Activated T-cell treated with anti-CD3 and anti-CD28 coated beads for 4 hours (primary cell): ENCODE measurements around the gene PARD6B.
A peak's percentile ranks its signal among the peaks of the same experiment; 100 is the strongest.

Experiments used
- DNase-seq: peaks from one replicate; pipeline ENCODE4 v3.0.0-alpha.2; 2020

PARD6B gene

GRCh38 chr20:50724112-50724725 is 7.2 kb upstream of the PARD6B start:
- no peak for DNase-seq

GRCh38 chr20:50724851-50725723 is 6.3 kb upstream of the PARD6B start:
- peak; percentile 56 for DNase-seq

DNA sequence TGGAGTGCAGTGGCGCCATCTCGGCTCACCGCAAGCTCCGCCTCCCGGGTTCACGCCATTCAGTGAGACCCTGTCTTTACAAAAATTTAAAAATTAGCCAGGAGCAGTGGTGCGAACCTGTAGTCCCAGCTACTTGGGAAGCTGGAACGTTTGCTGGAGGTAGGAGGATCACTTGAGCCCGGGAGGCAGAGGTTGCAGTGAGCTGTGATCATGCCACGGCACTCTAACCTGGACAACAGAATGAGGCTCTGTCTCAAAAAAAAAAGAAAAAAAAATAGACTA is 5.7 kb upstream of the PARD6B start:
- no peak for DNase-seq

- DNase-seq, result no peak
These were observed 4.2 kb upstream of the PARD6B start for GRCh38 chr20:50726955-50727791.

- no peak for DNase-seq
These were observed 3.4 kb upstream of the PARD6B start for GRCh38 chr20:50727792-50728485.

DNA sequence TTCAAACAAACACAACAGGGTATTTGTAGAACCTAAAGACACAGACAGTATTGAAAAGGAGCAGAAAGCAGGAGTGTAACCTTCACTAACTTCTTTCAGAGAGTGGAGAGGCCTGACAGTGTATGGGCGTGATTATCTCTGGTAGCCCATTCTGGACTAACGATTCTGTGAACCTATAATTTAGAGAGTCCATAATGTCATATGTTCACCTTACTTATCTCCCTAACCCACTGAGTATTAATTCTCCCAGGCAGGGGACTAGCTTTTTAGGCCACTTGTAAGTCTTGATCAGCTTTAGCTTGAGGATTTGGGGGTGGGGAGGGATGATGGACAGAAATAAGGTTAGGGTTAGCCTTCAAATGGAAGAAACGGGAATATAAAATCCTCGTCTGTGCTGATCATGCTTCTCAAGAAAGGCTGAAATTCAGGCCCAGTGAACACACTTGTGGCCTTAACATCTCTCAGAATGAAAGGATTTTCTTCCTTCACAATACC is 2.8 kb upstream of the PARD6B start:
- DNase-seq, result no peak

DNA sequence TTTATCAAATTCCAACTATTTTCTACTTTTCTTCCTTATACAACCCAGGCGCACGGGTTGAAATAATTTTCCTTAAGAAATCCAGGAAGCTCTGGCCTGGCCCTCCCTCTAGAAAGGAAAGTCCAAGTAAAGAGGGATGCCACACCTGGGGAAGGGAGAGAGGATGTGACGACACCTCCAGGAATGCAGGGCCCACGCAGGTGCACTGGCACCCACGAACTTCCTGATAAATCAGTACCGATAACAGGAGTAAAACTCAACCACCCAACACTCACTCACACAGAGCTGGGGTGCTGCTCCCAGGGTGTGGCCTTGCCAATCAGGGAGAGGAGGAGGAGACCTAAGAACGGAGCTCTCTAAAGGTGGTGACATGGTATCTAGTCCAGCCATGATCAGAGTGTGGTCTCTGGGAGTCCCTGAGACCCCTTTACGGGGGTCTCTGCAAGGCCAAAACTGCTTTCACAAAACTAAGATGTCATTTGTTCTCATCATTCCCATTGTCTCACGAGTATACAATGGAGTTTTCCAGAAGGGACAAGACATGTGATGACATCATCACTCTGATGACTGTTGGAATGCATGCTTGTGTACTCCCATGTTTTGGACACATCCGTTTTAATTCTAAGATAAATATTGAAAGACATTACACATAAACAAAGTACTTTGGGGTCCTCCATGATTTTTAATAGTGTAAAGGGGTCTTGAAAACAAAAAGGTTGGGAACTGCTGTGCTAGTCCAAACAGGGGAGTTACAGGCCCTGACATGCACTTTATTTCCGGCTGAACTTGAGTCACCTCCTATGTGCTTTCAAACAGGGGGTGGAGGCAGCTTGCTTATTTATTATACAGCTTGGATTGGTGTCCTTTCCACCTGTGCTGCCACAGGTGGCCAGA is 2.2 kb upstream of the PARD6B start:
- no peak for DNase-seq

- DNase-seq, result no peak
These were observed 1.2 kb upstream of the PARD6B start for GRCh38 chr20:50729901-50730764.

GRCh38 chr20:50730765-50731054 is 670 bp upstream of the PARD6B start:
- no peak for DNase-seq

DNA sequence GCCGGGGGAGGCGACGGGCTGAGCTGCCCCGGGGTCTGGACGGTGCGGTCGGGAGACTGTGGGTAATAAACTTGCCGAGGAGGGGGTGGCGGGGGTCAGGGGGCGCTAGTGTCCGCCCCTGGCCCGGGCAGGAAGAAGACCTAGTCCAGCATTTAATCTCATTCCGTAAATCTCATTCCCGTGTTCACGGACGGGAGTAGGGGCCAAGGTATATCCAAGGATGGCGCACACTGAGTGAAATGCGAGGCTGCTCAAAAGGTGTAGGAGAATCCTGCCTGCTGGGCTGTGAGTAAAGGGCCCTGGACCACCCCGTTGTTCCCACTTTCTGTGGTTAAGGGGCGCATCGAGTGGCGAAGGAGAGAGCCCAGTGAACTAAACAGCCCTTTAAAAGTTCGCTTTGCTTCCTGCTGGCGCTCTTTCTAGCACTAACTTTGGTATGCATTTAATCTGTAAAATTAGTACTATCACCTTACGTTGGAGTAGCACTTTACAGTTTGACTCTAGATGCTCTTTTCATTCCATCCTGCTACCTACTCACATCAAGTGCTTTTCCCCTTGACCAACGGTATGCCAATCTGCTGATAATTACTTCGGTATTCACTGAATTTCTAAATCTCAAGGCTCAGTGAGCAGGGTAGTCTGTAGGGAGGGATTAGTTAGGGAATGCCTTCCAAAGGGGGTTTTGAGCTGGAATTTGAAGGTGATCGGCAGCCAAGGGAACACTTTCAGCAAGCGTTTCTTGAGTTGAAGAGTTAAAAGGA is 730 bp downstream of the PARD6B start:
- DNase-seq, result no peak

DNA sequence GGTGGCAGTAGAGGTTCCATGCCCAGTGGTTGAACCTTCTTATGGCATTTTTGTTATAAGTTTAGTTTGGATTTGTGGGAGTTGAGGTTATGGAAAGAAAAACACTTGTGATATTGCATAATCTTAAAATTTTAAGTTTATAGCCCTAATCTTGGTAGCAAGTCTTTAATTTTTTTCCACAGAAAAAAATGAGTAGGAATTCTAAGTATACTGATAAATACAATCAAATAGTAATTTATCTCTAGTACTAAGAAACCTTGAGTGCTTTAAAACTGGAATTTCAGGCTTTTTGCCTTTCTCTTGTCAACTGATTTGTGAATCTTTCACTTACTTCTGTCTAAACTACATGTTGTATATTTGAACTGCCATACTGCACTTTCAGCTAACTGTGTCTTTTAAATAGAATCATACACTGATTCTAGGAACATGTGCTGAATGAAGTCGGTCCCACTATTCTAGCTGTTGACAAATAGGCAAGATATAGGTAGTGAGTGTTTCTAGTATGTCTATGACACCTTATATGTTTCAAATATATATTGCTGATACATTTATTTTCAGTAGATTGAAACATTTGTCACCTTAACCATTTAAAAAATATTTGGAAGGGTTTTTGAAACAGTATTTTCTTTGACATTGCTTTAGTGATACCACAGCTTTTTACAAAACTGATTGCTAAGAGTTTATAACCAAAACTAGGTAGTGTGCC is 2.4 kb downstream of the PARD6B start:
- no peak for DNase-seq

DNA sequence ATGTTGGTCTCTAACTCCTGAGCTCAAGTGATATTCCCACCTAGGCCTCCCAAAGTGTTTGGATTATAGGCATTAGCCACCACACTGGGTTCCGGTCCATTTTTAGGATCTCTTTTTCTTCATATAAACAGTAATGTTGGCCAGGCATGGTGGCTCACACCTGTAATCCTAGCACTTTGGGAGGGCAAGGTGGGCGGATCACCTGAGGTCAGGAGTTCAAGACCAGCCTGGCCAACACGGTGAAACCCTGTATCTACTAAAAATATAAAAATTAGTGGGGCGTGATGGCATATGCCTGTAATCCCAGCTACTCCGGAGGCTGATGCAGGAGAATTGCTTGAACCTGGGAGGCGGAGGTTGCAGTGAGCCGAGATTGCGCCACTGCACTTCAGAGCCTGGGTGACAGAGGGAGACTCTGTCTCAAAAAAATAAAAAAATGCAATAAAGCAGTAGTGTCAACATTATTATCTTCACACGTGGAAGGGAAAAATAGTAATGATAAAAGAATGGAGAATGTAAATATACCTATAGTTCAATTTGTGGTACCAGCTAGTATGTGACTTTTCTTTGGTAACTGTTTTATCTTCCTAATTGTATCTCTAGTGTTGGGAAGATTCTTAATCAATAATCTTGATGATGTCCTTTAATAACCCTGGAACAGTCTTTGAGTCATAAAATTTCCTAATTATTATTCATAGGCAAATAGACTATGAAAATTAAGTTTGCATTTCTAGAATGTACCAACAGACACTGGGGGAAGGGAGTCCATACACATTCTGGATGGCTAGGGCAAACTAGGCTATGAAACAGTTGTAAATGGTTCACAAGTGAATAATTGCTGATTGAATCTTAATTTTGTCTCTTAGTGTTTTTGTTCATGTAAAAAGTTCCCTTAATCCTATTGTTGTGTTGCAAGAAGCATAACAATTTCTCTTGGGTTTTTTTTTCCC is 3.6 kb downstream of the PARD6B start:
- no peak for DNase-seq

GRCh38 chr20:50735813-50736212 is 4.4 kb downstream of the PARD6B start:
- DNase-seq, result no peak

GRCh38 chr20:50737352-50737751 is 6.0 kb downstream of the PARD6B start:
- no peak for DNase-seq

DNA sequence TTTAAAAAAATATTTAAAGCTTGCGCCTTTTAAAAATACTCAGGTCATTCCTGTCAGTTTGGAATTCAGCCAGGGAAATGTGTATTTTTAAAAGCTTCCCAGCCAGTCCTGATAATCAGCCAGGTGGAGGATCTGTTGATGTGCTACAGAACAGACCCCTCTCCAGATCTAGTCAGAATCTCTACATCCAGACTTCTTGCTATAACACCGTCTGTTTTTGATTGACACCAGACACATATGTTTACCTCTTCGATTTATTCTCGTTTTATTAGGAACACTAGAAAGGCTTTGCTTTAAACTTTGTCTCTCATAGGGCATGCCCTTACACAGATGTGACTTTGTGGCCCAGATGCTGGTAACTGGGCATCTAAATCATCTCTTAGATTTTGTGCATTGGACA is 11.7 kb downstream of the PARD6B start:
- DNase-seq, result no peak

DNA sequence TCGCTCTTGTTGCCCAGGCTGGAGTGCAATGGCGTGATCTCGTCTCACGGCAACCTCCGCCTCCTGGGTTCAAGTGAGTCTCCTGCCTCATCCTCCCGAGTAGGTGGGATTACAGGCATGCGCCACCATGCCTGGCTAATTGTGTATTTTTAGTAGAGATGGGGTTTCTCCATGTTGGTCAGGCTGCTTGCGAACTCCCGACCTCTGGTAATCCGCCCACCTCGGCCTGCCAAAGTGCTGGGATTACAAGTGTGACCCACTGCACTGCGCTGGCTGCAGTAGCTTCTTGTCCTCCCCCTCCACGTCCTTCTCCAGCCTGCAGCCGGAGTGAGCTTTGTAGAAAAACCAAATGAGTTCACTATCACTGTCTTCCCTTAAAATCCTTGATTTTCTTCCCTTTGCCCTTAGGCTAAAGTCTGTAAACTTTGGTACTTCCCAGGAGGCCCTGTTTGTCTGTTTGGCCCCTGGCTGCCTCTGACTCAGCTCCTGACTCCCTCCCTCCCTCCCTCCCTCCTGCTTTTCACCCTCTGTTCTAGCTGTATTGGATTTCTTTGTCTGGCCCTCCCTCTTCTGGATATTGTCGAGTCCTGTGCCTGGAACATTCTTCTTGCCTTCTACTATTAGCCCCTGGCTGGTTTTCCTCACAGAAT is 12.9 kb downstream of the PARD6B start:
- no peak for DNase-seq

DNA sequence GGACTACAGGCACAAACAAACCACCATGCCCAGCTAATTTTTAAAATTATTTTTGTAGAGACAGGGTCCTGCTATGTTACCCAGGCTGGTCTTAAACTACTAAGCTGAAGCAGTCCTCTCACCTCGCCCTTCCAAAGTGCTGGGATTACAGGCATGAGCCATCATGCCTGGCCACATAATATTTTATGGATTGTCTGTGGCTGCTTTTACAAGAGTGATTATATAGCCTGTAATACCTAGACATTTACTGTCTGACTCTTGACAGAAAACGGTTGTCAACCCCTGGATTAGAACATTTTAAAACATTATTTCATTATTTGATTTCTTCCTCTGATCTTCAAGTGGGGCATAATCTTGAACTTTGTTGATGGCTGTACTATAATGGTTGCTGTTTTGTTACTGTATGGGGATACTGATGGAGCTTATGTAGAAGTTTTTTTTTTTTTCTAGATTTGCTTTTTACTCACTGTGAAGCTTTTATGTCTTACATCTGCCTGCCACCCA is 14.3 kb downstream of the PARD6B start:
- no peak for DNase-seq
